WERI-Rb-1 (cell line): ENCODE results near the gene TAP1.

Source experiments
- DNase-seq: peaks from one replicate; pipeline ENCODE4 v3.0.0-alpha.2; 2020
- H3K27ac ChIP-seq: fragments of 250-450 bp; sonication (Bioruptor Pico); 2 replicates; pipeline ENCODE4 v1.5.1; 2020; ENCODE audit warnings: mild to moderate bottlenecking, moderate library complexity
- H3K27me3 ChIP-seq: fragments of 250-450 bp; sonication (Bioruptor Pico); 2 replicates; pipeline ENCODE4 v1.5.1; 2021; ENCODE audit warnings: mild to moderate bottlenecking, low read depth, moderate library complexity; ENCODE audit not compliant: insufficient read depth, severe bottlenecking
- H3K36me3 ChIP-seq: fragments of 250-450 bp; sonication (Bioruptor Pico); 2 replicates; pipeline ENCODE4 v1.5.1; 2020; ENCODE audit warnings: mild to moderate bottlenecking, moderate library complexity
- H3K4me3 ChIP-seq: 2 replicates; pipeline ENCODE4 v1.5.1; 2011; ENCODE audit warnings: low read depth, mild to moderate bottlenecking, control low read depth, low read length
- H3K9me3 ChIP-seq: fragments of 250-450 bp; sonication (Bioruptor Pico); 2 replicates; pipeline ENCODE4 v1.5.1; 2021; ENCODE audit warnings: mild to moderate bottlenecking, moderate library complexity; ENCODE audit not compliant: severe bottlenecking
- CTCF ChIP-seq: IDR thresholded peaks from 2 replicates; pipeline ENCODE4 v1.5.1; 2011; ENCODE audit warnings: low read depth, mild to moderate bottlenecking, control low read depth, inconsistent platforms, low read length

TAP1 gene

GRCh38 chr6:32843979-32844838, 9.3 kb downstream of the TAP1 start, which contains the start of gene PSMB8:
TSS of gene PSMB8 (minus strand) at chr6:32844047. CDS start at chr6:32843996, 51 bp downstream.
- Histone ChIP-seq H3K9me3 (no peaks in the 10 kb centered on the region), H3K36me3 (no peaks in the 10 kb centered on the region), H3K4me3 (peak within 1 kb of the TSS; percentile 39), H3K27ac (0 out of 2 replicates have a peak within 1 kb of the TSS, but pooled peaks have one; percentile 35), H3K27me3 (no peaks in the 10 kb centered on the region)
- DNase-seq = peak; percentile 99
- TF ChIP-seq CTCF = peak; percentile 30; the same call in 1 of the 2 replicates

GRCh38 chr6:32843331-32843978, 10.0 kb downstream of the TAP1 start:
- no peak for DNase-seq
- Histone ChIP-seq H3K36me3 (no peaks in the 10 kb centered on the region), H3K27ac (no peak overlapping the region), H3K9me3 (no peaks in the 10 kb centered on the region), H3K4me3 (no peak overlapping the region), H3K27me3 (no peaks in the 10 kb centered on the region)
- TF ChIP-seq CTCF = no peak

- no peak for TF ChIP-seq CTCF
- no peaks in the 10 kb centered on the region for H3K27me3 ChIP-seq
- H3K9me3 ChIP-seq = no peaks in the 10 kb centered on the region
- no peak overlapping the region for H3K27ac ChIP-seq
- no peak for DNase-seq
- no peak overlapping the region for H3K4me3 ChIP-seq
- no peaks in the 10 kb centered on the region for H3K36me3 ChIP-seq
These were observed 10.8 kb downstream of the TAP1 start for GRCh38 chr6:32842690-32843089.

- TF ChIP-seq CTCF = no peak
- Histone ChIP-seq H3K27ac (no peak overlapping the region), H3K9me3 (no peaks in the 10 kb centered on the region), H3K27me3 (no peaks in the 10 kb centered on the region), H3K4me3 (no peak overlapping the region), H3K36me3 (no peaks in the 10 kb centered on the region)
- DNase-seq = no peak
These were observed 11.4 kb downstream of the TAP1 start for GRCh38 chr6:32842021-32842650.

- no peak for TF ChIP-seq CTCF
- Histone ChIP-seq H3K27ac (no peak overlapping the region), H3K4me3 (no peak overlapping the region), H3K27me3 (no peaks in the 10 kb centered on the region), H3K36me3 (no peaks in the 10 kb centered on the region), H3K9me3 (no peaks in the 10 kb centered on the region)
- no peak for DNase-seq
These were observed 12.8 kb downstream of the TAP1 start for GRCh38 chr6:32840604-32841246.
